Stromal cell of bone marrow (primary cell): ENCODE data around the gene MYO18B.
"Not testable (repeated sequence)": the region's sequence is repeated elsewhere in the genome, so short reads cannot be mapped to it uniquely, and the experiment has no call there.

Source experiments
- DNase-seq: peaks from one replicate; pipeline ENCODE4 v3.0.0-alpha.2; 2012; ENCODE audit warnings: low read depth

MYO18B gene

DNA sequence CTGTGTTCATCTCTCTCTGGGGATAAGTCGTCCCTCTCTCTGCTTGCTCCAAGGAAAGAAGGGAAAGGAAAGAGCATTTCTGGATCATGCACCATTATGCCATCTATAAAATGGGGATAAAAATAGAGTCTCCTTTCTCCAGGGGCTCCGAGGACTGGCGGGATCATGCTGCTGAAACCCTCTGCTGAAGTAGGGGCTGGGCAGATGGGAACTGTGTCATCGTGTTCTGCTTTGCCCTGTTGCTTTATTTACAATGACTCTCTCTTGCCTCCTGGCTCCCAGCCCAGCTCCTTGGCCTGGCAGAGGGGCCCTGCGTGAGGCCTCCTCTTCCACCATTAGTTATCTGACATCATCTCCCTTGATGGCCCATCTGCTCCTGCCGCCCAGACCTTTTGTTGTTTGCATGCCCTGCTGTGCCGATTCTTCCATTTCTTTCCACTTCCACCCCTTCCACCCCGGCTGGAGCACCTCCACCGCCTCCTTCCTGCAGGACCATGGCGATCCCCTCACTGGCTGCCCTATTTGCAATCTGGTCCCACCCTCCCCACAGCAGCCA is 200.9 kb downstream of the MYO18B start:
- DNase-seq = no peak

DNA sequence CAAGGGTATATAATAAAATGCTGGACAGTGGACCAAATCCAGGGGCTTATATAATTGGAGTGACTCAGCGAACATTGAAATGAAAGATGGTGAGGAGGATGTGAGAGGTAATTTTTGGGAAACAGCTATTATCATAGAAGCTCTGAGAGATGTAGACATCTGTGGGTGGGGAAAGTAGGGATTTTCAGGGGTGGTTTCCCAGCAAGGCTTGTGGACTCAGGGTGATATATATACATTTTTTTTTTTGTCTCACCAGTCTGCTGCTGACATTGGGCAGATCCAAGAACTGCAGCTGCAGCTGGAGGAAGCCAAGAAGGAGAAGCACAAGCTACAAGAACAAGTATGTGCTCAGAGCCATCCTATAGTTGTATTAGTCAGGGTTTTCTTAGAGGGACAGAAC is 208.1 kb downstream of the MYO18B start:
- DNase-seq = no peak

DNA sequence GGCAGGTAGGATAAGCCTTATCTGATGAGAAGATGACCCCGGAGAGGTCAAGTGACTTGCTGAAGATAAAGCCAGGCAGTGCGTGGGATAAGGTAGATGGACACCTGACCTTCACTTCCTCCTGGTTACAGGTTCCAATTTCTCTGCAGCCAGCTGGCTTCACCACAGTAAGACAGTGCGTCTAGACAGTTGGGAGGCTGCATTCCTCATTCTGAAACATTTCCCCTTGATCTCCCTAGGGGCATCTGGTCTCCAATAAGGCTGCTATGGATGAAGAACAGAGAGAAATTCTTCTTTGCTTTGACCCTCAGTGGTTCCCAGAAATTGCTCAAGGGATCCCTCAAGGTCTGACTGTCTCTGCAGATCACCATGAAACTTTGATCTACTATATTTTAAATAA is 211.3 kb downstream of the MYO18B start:
- DNase-seq = no peak

DNA sequence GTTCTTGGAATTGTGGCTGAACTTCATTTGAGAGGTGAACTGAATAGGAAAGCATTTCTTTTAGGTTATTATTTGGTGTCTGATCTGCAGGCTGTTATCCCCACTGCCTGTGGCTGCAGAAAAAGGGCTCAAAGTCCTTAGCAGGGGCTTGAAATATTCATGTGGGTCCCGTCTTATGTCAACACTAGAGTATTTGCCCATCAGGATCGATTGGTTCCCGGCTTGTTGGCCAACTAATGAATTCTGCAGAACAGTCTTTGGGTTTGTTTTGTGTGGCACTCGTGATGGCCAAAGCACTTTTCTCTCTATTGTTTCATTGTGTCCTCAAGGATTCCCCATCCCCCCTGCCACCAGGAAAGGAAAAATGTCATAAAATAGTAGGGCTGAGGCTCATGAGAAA is 211.9 kb downstream of the MYO18B start:
- no peak for DNase-seq

DNA sequence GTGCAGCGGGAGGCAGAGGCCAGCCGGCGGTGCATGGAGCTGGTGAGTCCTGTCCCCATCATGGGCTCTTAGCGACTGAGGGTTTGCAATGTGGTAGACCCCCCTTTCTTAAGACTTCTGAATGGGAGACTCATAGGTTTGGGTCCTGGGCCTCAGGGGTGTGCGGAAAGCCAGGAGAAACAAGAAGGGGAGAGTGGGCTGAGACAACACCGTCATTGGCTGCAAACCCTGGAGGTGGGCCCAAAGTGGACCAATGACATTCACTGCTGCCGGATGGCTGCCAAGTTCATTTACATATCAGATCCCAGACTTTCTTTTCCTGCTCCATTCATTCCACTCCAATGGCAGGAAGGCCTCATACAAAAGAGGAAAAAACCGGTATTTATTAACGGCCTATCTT is 213.3 kb downstream of the MYO18B start:
- no peak for DNase-seq

DNA sequence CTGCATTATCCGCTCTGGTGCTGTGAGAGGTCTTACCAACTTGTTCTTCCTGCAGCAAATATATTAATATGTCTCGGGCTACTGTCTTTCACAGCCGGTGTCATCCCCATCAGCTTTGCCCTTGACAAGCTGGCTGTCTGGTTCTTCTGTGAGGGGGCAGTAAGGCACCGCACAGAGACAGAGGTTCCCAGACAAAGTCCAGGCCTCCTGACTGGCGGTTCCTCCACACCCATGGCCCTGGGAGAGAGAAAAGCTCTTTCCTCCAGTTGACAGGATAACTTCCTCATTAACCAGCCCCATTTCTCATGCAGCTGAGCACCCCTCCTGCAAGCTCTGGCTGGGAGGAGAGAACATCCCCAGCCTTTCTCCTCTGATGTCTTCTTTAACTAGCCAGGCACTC is 214.8 kb downstream of the MYO18B start:
- no peak for DNase-seq

DNA sequence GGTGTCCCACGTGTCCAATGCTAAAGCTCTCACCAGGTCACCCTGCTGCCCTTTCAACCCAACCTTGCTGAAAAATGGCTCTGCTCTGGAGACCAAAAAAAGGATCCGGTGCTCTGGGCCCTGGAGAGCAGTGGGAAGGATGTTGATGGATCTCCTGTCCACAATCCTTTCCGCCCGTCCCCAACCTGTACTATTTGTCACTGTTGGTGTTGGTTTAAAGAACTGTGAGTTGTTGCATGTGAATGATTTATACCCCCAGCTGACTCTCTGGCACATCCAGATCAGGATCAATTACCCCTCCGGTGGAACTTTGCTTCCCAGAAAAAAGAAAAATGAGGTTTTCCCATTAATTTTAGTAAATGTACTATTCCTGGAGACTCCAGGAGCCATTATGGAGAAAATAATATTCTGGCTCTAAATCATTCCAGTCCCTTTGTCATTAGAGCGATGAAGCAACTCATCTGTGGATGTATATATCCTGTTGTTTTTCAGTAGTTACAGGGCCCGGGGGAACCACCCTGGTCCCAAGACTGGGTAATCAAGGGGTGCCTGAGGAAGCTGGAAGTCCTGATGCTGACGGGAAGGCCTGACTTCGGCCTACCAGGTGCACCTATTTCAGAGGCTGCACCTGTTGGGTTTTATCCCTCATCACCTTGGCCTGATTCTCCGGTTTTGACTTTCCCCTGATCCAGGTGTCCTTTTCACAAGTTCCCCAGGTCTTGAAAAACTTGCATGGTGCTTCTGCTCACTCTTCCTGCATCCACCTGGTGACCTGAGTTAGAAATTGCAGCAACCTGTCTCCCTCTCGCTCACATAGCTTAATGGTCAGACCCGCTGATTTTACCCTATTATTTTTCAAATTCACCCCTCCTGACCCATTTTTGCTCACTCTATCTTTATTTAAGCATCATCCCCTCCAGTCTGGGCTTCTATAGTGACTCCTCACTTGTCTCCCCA is 218.1 kb downstream of the MYO18B start:
- no peak for DNase-seq

DNA sequence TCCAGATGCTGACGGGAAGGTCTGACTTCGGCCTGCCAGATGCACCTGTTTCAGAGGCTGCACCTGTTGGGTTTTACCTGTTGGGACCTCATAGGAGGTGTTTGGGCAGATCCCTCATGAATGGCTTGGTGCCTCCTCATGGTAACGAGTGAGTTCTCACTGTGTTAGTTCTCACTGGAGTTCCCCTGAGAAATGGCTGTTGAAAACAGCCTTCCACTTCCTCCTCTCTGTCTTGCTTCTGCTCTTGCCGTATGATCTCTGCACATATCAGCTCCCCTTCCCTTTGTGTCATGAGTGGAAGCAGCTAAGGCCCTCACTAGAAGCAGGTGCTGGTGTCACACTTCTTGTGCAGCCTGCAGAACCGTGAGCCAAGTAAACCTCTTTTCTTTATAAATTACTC is 219.7 kb downstream of the MYO18B start:
- DNase-seq = no peak

DNA sequence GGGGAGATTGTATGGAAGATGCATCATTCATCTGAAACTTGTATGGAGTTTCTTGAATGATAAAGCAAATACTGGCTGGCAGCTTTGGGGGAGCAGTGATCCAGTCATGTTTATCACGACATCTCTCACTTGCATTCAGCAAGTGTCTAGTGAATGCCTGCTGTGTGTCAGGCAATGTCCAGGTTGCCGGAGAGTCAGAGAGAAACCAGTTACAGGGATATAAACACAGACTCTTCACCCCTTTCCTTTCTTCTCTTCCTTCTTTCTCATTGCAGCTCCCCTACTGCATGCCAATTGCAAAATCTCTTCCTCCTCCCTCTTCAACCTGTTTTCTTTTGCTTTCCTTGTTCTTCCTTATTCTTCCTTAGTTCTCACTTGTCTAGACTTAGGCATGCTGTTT is 220.7 kb downstream of the MYO18B start:
- no peak for DNase-seq

DNA sequence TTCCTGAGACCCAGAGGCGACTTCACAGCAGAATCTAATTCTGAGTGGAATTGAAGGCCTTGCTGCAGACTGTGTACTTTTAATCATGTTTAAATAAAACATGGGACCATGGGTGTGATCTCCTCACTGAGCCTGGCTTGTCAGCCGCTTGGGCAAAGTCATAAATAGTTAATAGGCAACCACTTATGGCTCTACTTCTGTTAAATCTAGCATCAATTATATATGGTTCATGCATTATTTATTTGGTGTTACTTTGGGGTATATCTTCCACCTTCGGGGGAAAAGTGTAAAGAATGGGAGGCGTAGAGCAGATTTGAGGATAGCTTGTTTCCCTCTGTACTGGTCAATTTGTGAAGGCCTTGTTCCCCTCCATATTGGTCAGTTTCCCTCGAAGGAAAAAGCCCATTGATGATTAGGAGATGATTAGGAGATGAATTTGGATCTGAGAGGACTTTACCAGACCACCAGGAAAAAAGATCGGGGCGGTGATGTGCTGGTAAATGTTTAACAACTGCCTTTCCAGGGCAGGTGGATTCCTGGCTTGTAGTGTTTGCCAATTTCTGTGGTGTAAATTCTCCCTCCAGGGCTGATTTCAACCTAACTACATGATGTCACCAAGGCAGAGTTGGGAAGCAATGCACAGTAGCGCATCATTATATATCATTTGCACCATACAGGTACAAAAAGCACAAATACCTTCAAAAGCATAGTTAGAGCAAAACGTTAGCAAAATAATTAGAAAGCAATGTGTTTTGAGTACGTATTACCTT is 223.2 kb downstream of the MYO18B start:
- no peak for DNase-seq

DNA sequence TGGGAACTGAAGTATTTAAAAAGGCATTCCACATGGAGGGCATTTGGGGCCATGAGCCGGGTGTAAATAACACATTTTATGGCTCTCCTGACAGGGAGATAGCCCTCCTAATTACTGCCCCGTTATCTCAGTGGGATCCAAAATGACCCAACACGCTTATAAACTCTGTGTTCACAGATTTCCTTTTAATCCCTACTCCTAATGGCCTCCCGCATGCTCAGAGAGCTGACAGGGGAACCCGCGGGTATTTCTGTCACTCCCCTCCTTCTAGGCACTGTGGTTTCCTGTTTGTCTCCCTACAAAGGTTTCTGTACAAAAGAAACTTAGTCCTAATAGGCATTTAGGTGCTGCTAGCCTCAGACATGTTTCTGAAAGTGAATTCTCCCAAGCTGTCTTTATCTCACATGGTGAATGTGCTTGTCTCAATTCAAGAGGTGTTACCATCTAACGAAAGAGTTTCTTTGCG is 224.5 kb downstream of the MYO18B start:
- DNase-seq = no peak

DNA sequence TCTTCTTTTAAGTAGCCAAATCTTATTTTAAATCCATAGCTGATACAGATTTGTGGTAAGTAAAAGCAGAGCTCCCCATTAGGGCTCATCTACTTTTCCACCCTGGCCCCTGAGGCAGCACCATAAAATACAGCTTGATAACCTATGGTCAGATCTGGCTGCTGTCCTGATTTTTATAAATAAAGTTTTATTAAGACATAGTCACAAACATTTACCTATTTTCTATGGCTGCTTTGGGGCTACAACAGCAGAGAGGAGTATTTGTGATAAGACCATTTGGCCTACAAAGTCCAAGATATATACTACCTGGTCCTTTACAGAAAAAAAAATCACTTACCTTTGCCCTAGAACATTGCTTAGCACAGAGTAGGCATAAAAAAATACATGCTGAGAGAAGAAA is 227.3 kb downstream of the MYO18B start:
- no peak for DNase-seq

DNA sequence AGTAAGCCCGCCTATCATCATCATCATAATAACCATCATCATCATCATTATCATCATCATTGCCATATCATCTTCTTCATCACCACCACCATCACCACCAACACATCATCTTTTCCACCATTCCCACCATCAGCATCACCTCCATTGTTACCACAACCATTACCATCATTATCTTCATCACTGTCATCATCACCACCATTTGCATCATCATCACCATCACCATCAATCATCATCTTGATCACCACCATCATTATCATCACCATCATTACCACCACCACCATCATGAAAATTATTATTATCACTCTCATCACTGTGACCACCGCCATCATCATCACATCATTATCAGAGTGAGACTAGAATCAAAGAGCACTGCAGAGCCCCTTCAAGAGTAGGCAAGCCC is 227.9 kb downstream of the MYO18B start:
- DNase-seq = no peak

DNA sequence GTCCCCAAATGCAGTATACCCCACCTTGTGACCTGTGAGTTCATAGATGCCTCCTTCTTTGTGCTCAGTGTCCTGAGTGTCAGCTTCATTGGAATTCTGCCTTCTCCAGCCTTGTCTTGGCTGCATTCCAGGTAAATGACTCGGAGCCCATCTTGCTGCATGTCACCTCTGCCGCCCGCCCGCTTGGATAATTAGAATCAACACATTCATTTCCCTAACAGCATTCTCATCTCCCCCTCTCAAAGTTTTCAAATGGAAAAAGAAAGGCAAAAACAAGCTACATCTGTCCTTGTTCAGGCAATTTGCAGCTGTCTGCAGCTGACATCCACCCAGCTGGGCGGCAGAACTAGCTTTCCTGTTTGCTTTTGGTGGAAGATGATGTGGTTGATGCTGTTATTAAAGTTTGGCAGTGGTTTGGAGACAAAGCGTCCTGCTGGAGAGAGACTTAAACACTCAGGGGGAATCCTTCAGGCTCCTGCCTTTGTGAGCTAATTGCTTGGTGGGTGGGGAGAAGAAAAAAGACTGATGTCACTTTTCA is 228.5 kb downstream of the MYO18B start:
- DNase-seq = no peak

DNA sequence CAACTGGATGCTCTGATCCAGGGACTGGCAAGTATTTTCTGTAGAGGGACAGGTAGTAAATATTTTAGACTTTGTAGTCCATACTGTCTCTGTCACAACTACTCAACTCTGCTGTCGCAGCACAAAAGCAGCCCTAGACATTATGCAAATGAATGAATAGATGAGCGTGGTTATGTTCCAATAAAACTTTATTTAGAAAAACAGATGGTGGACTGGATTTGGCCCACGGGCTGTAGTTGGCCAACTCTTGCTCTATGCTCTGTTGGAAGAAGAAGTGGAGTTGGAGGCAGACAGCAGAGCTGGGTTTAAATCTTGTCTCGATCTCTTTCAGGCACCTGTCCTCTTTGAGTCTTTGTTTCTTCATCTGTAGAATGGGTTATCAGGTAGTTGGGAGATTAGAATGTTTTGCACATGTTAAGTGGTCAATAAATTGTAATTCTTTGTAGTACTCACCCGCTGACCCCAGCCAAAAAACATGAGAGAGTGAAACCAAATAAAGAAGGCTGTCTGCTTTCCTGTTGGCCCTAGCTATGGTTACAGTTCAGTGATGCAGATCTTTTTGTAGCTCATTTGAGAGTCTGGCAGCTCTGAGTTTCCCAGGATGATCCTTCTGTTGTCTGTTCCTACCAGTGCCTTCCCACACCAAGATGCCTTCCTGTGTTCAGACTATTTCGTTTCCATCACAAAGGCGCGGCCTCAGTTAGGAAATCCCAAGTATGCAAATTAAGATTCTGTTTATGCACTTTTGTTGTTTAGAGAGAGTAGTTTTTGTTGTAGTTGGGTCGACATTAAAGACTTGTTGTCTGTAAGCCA is 229.2 kb downstream of the MYO18B start:
- no peak for DNase-seq

DNA sequence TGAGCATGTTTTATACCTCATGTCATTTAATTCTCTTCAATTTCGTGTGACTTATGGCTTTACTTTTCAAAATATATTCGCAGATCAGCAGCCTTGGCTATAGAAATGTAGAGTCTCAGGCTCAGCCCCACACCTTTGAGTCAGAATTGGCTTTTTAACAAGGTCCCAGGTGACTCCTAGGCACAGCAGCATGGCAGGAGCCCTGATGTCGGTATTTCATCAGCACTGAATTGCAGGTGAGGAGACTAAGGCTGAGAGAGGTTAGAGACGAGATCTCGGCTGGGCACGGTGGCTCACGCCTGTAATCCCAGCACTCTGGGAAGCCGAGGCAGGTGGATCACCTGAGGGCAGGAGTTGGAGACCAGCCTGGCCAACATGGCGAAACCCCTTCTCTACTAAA is 230.4 kb downstream of the MYO18B start:
- no peak for DNase-seq

DNA sequence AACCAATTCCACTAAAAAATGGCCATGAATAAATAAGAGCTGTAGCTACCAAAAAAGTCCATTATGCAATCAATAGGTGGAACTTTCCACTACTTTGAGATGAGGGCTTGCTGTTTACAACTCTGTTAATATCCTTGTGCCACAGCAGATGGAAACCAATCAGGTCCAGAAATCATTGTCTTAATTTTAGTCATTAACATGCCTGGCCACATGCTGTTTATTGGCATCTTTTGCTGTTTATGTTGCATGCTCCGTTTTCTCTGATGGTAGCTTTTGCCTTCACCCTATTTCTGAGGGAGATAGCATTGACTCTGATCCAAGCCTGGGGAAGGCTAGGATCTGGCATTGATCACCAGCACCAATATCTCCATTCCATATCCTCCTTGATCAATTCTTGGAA is 234.4 kb downstream of the MYO18B start:
- DNase-seq = no peak

DNA sequence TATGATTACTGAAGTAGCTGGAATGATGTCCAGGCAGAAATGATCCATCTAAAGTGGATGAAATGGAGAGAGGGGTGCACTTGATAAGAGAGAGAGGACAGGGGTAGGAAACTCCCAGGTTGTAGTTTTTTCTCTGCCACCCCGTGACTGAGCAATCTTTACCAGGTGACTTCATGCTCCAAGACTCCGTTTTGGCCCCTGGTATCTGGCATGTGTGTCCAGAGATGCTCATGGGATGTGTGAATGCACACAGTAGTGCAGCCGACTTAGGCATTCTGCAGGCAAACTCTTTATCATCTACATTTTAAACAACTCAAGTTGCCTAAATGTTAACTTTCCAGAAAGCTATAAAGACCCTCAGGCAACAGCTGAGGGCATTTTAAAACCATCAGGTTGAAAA is 238.0 kb downstream of the MYO18B start:
- DNase-seq = no peak

DNA sequence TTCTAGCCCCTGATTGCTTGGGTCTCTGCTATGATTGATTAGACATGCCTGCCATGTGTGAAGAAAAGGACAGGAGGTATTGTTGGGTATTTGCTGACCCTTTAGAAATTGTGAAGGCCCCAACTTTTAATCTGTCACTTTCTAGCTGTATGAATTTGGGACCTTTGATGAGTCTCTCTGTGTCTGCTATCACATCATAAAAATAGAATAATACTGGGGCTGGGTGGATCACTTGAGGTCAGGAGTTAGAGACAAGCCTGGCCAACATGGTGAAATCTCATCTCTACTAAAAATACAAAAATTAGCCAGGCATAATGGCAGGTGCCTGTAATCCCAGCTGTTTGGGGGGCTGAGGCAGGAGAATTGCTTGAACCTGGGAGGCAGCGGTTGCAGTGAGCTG is 242.9 kb downstream of the MYO18B start:
- DNase-seq = not testable (repeated sequence)

DNA sequence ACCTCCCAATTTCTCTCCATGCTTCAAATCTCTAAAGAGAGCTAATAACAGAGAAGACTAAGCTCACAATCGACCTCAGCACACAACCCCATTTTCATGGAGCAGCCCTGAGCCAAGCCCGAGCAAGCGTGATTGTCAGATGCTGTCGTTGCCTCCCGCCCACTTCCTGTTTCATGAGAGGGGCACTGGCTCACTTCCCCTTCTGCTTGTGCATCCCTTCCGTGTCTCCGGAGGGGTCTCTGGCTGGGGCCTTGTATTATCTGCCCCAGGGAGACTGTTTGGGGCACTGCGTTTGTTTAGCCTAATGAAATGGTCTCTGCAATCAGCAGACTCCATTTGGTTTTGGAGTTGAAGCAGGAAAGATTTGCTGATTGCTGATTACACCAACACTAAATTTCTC is 246.0 kb downstream of the MYO18B start:
- no peak for DNase-seq

DNA sequence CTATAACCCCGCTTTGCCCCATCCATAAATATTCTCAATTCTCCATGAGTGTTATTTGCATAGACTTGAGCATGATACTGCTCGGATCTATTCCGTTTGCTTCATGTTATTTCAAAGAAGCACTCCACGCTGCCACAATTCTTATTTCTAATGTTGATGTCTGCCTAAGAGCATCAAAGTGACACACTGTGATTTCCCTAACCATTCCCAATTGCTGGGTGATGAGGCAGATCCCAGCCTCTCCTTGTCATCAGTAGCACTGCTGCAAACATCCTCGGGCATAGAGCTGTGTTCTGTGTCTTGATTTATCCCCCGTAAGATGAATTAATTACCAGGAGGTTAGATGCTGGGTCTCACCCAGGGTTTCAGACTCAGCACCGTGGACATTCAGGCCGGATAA is 249.0 kb downstream of the MYO18B start:
- DNase-seq = no peak

DNA sequence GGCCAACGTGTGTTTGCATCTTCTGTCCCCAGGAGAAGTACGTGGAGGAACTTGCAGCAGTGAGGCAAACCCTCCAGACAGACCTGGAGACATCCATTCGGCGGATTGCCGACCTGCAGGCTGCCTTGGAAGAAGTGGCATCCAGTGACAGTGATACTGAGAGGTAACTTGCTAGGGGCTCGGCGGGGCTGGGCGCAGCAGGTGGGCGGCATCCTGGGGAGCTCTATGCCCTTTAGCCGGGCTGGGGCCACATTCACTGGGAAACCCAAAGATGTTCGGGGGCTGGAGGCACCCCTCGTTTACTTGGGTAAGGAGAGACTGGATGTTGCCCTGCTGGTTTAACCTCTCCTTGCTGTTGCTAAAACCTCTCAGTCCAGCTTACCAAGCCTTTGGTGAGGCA is 250.3 kb downstream of the MYO18B start:
- no peak for DNase-seq
